GM12875 (cell line): ENCODE results near the gene PRR5.
"Not testable (repeated sequence)": the region's sequence is repeated elsewhere in the genome, so short reads cannot be mapped to it uniquely, and the experiment has no call there.

ENCODE experiments used
- H3K4me3 ChIP-seq: one replicate; pipeline ENCODE4 v1.5.1; 2011; ENCODE audit warnings: low read depth, low read length, control low read depth
- CTCF ChIP-seq: IDR thresholded peaks from 2 replicates; pipeline ENCODE4 v1.5.1; 2011; ENCODE audit warnings: low read depth, mild to moderate bottlenecking, control low read depth, inconsistent platforms, low read length, moderate library complexity, borderline replicate concordance; ENCODE audit not compliant: insufficient read depth

The PRR5 gene

GRCh38 chr22:44735518-44736428 lies 33.8 kb downstream of the PRR5 start:
- peak; percentile 97 for TF ChIP-seq CTCF
- H3K4me3 ChIP-seq: no peak overlapping the region

- no peak overlapping the region for H3K4me3 ChIP-seq
- TF ChIP-seq CTCF: no peak
Observed at GRCh38 chr22:44736581-44737405, 34.8 kb downstream of the PRR5 start.

- no peak overlapping the region for H3K4me3 ChIP-seq
- no peak for TF ChIP-seq CTCF
Observed at GRCh38 chr22:44737406-44738346, 35.7 kb downstream of the PRR5 start.

- H3K4me3 ChIP-seq: no peak overlapping the region
- TF ChIP-seq CTCF: no peak
Observed at GRCh38 chr22:44738347-44738715, 36.3 kb downstream of the PRR5 start.

GRCh38 chr22:44739024-44739423 lies 37.0 kb downstream of the PRR5 start:
- H3K4me3 ChIP-seq: no peak overlapping the region
- no peak for TF ChIP-seq CTCF

- H3K4me3 ChIP-seq: not testable (repeated sequence)
Observed at GRCh38 chr22:44739666-44740065, 37.7 kb downstream of the PRR5 start.

- TF ChIP-seq CTCF: no peak
- no peak overlapping the region for H3K4me3 ChIP-seq
Observed at GRCh38 chr22:44740307-44740706, 38.3 kb downstream of the PRR5 start.
